ENCODE data around the gene PGAM1. TPM values are rescaled to one million over a fixed set of nuclear protein-coding genes. Genes with fewer than 3 reads are reported as not detected.
A peak's percentile ranks its signal among the peaks of the same experiment; 100 is the strongest.

Gene PGAM1
- total RNA-seq, 2 experiments from 2014 or later, result 289 to 467 TPM

GRCh38 chr10:97445722-97446639 is 20.0 kb downstream of the PGAM1 start, which contains the start of the genes EXOSC1 and ZDHHC16:
Gene EXOSC1, minus strand, starts transcription at chr10:97446006. Its CDS starts 21 bp downstream, at chr10:97445985.
Gene ZDHHC16, plus strand, starts transcription at chr10:97446175. Its CDS starts 5,501 bp downstream, at chr10:97451676.
- peak within 1 kb of the TSS; percentile 77 for H3K4me2 ChIP-seq (ENCODE audit: low read length)
- H3K79me2 ChIP-seq (ENCODE audit: insufficient read depth, low read depth, low read length), result peaks cover 32% of the 10 kb centered on the region; the same call in 1 of the 2 replicates
- intact Hi-C loops (cut with micrococcal nuclease; ENCODE audit: unreplicated experiment), result loop anchor here (1.0 to 2.0 kb wide), 3 partner anchors 17 to 52 kb away; partner anchors contain the start of genes MMS19 and UBTD1
- peaks cover 7% of the 10 kb centered on the region; the same call in 1 of the 2 replicates for H4K20me1 ChIP-seq (ENCODE audit: insufficient read depth, low read length)
- ChIA-PET POLR2A (no interaction called here), CTCF (ENCODE audit: unreplicated experiment) (no interaction called here)
- H3K4me1 ChIP-seq (ENCODE audit: insufficient read depth, low read length, poor library complexity, severe bottlenecking), result peaks cover 28% of the 10 kb centered on the region
- peak; percentile 96 for DNase-seq (ENCODE audit: low spot score)
- TSS peak; percentile 77 for BruUV-seq (replicated peaks)
- peak within 1 kb of the TSS; percentile 78 for H2AFZ ChIP-seq (ENCODE audit: low read length)
- TF ChIP-seq CTCF (conservative IDR thresholded peaks at IDR 0.05; ENCODE audit: low read length) (peak; percentile 38), EZH2phosphoT487 (IDR thresholded peaks at IDR 0.05; ENCODE audit: borderline replicate concordance, low read depth, low read length) (no peak)
- H3K9me3 ChIP-seq (ENCODE audit: low read length), result no peaks in the 10 kb centered on the region
- H3K9me2 ChIP-seq (ENCODE audit: insufficient read depth, low read length), result no peaks in the 10 kb centered on the region
- H3K4me3 ChIP-seq (ENCODE audit: low read depth, low read length, poor library complexity, severe bottlenecking), result peak within 1 kb of the TSS; percentile 89
- peak within 1 kb of the TSS; percentile 36 for H3K27ac ChIP-seq (ENCODE audit: low read depth, low read length, poor library complexity, severe bottlenecking)
- peaks cover 38% of the 10 kb centered on the region for H3K36me3 ChIP-seq (ENCODE audit: insufficient read depth, low read length)

- Histone ChIP-seq H3K79me2 (ENCODE audit: insufficient read depth, low read depth, low read length) (peaks cover 13% of the 10 kb centered on the region; the same call in 1 of the 2 replicates), H2AFZ (ENCODE audit: low read length) (no peak overlapping the region), H3K9me3 (ENCODE audit: low read length) (no peaks in the 10 kb centered on the region), H3K36me3 (ENCODE audit: insufficient read depth, low read length) (peaks cover 54% of the 10 kb centered on the region), H4K20me1 (ENCODE audit: insufficient read depth, low read length) (no peaks in the 10 kb centered on the region), H3K9me2 (ENCODE audit: insufficient read depth, low read length) (no peaks in the 10 kb centered on the region), H3K4me2 (ENCODE audit: low read length) (no peak overlapping the region), H3K4me3 (ENCODE audit: low read depth, low read length, poor library complexity, severe bottlenecking) (no peak overlapping the region), H3K27ac (ENCODE audit: low read depth, low read length, poor library complexity, severe bottlenecking) (no peak overlapping the region), H3K4me1 (ENCODE audit: insufficient read depth, low read length, poor library complexity, severe bottlenecking) (peaks cover 17% of the 10 kb centered on the region)
- POLR2A ChIA-PET, result no interaction called here
- BruUV-seq (replicated peaks), result no TSS peak
- intact Hi-C loops (cut with micrococcal nuclease; ENCODE audit: unreplicated experiment), result no loop called here
- CTCF ChIA-PET (ENCODE audit: unreplicated experiment), result no interaction called here
- TF ChIP-seq CTCF (conservative IDR thresholded peaks at IDR 0.05; ENCODE audit: low read length) (no peak), EZH2phosphoT487 (IDR thresholded peaks at IDR 0.05; ENCODE audit: borderline replicate concordance, low read depth, low read length) (no peak)
- DNase-seq (ENCODE audit: low spot score), result no peak
Measured at GRCh38 chr10:97450828-97451227, 24.8 kb downstream of the PGAM1 start.

Measured in OCI-LY7 (cell line).